ENCODE data around the gene IL1R2.

Gene IL1R2

GRCh38 chr2:102027036-102027980 lies 35.5 kb downstream of the IL1R2 start:
- no peaks in the 10 kb centered on the region for H3K79me2 ChIP-seq (ENCODE audit: control insufficient read depth, low read length)
- H3K9me2 ChIP-seq (replicated peaks; ENCODE audit: control insufficient read depth, low read length) = no peaks in the 10 kb centered on the region
- no peak for TF ChIP-seq EZH2phosphoT487 (IDR thresholded peaks at IDR 0.05; ENCODE audit: borderline replicate concordance, low read length)
- TF ChIP-seq CTCF (IDR thresholded peaks at IDR 0.05; ENCODE audit: low read depth, low read length, poor library complexity, severe bottlenecking) = no peak
- H4K20me1 ChIP-seq (ENCODE audit: control insufficient read depth, insufficient read depth, low read depth, low read length) = no peaks in the 10 kb centered on the region
- no peak overlapping the region for H3K4me3 ChIP-seq (ENCODE audit: low read length)
- peaks cover 3% of the 10 kb centered on the region; the same call in 1 of the 2 replicates for H3K27me3 ChIP-seq (ENCODE audit: control insufficient read depth, low read length)
- no peaks in the 10 kb centered on the region for H3K9me3 ChIP-seq (ENCODE audit: control insufficient read depth, insufficient read depth, low read length)
- no peaks in the 10 kb centered on the region for H3K4me1 ChIP-seq (ENCODE audit: control insufficient read depth, low read length)
- H3F3A ChIP-seq (ENCODE audit: control insufficient read depth, insufficient read depth) = no peaks in the 10 kb centered on the region
- no peak overlapping the region for H3K27ac ChIP-seq (ENCODE audit: low read depth, low read length)
- H3K36me3 ChIP-seq (ENCODE audit: control insufficient read depth, low read length) = no peaks in the 10 kb centered on the region
- no peak overlapping the region for H3K4me2 ChIP-seq (ENCODE audit: low read length)

GRCh38 chr2:102028470-102028869 lies 36.7 kb downstream of the IL1R2 start:
- Histone ChIP-seq H3K4me1 (ENCODE audit: control insufficient read depth, low read length) (no peaks in the 10 kb centered on the region), H3F3A (ENCODE audit: control insufficient read depth, insufficient read depth) (no peaks in the 10 kb centered on the region), H3K36me3 (ENCODE audit: control insufficient read depth, low read length) (no peaks in the 10 kb centered on the region), H3K4me3 (ENCODE audit: low read length) (no peak overlapping the region), H3K9me2 (replicated peaks; ENCODE audit: control insufficient read depth, low read length) (no peaks in the 10 kb centered on the region), H4K20me1 (ENCODE audit: control insufficient read depth, insufficient read depth, low read depth, low read length) (no peaks in the 10 kb centered on the region), H3K79me2 (ENCODE audit: control insufficient read depth, low read length) (no peaks in the 10 kb centered on the region), H3K4me2 (ENCODE audit: low read length) (no peak overlapping the region), H3K27ac (ENCODE audit: low read depth, low read length) (no peak overlapping the region), H3K9me3 (ENCODE audit: control insufficient read depth, insufficient read depth, low read length) (no peaks in the 10 kb centered on the region), H3K27me3 (ENCODE audit: control insufficient read depth, low read length) (peaks cover 3% of the 10 kb centered on the region; the same call in 1 of the 2 replicates)
- TF ChIP-seq CTCF (IDR thresholded peaks at IDR 0.05; ENCODE audit: low read depth, low read length, poor library complexity, severe bottlenecking) (no peak), EZH2phosphoT487 (IDR thresholded peaks at IDR 0.05; ENCODE audit: borderline replicate concordance, low read length) (no peak)

GRCh38 chr2:102029405-102029804 lies 37.6 kb downstream of the IL1R2 start:
- no peak overlapping the region for H3K4me3 ChIP-seq (ENCODE audit: low read length)
- TF ChIP-seq EZH2phosphoT487 (IDR thresholded peaks at IDR 0.05; ENCODE audit: borderline replicate concordance, low read length) = no peak
- TF ChIP-seq CTCF (IDR thresholded peaks at IDR 0.05; ENCODE audit: low read depth, low read length, poor library complexity, severe bottlenecking) = no peak
- H4K20me1 ChIP-seq (ENCODE audit: control insufficient read depth, insufficient read depth, low read depth, low read length) = no peaks in the 10 kb centered on the region
- no peak overlapping the region for H3K4me2 ChIP-seq (ENCODE audit: low read length)
- H3K9me3 ChIP-seq (ENCODE audit: control insufficient read depth, insufficient read depth, low read length) = no peaks in the 10 kb centered on the region
- H3F3A ChIP-seq (ENCODE audit: control insufficient read depth, insufficient read depth) = no peaks in the 10 kb centered on the region
- no peaks in the 10 kb centered on the region for H3K36me3 ChIP-seq (ENCODE audit: control insufficient read depth, low read length)
- no peaks in the 10 kb centered on the region for H3K4me1 ChIP-seq (ENCODE audit: control insufficient read depth, low read length)
- H3K79me2 ChIP-seq (ENCODE audit: control insufficient read depth, low read length) = no peaks in the 10 kb centered on the region
- no peak overlapping the region for H3K27ac ChIP-seq (ENCODE audit: low read depth, low read length)
- peaks cover 3% of the 10 kb centered on the region; the same call in 1 of the 2 replicates for H3K27me3 ChIP-seq (ENCODE audit: control insufficient read depth, low read length)
- H3K9me2 ChIP-seq (replicated peaks; ENCODE audit: control insufficient read depth, low read length) = no peaks in the 10 kb centered on the region
